GM21515 (cell line): ENCODE measurements around the gene KIAA0040.

Experiments used
- ATAC-seq: cut with Tn5 transposase; IDR thresholded peaks from one replicate; pipeline ENCODE4 v1.9.1; 2021; ENCODE audit not compliant: unreplicated experiment

The KIAA0040 gene

DNA sequence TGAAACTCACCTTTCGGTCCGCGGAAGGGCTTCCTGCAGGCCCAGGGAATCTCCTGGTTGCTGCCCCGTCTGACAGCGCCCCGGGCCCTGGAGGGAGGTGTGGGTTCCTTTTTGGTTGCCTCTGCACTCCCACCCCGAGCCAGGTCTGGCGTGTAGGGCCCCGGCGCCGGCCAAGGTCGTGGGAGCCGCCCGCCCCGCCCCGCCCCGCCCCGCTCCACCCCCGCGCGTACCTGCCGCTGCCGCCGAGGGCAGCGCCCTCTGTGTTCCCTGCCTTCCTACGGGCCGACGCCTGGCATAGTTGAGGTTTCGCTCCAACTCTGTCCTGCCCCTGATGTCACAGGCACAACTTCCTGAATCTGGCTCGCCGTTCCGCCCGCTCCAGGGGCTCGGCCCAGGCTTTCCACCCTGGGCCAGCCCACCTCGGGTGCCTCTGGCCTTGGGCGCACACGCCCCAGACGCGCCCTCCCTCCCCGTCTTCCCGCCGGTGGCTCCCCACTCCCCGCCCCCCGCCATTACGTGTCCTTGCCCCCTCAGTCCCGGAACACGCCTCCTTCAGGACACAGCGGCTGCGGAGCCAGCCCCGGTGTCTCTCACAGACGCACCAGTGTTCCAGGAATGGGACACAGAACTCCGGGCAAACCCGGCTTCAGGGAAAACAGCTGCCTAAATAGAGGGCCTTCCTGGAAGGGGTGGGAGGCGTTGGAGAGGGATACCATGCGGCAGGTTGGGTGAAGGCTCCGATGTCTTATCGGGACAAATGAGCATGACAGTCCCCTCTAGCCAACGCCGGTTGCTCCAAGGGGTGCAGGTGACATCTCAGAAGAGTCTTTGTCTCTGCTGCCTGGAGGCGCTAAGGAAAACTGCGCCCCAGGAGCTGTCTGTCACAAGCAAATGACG, at the start of gene KIAA0040:
Gene KIAA0040 (minus strand): TSS at position 147 of the 897 bp plus-strand sequence. CDS start 31,763 bp downstream, outside the sequence.
- ATAC-seq = peak; percentile 56

DNA sequence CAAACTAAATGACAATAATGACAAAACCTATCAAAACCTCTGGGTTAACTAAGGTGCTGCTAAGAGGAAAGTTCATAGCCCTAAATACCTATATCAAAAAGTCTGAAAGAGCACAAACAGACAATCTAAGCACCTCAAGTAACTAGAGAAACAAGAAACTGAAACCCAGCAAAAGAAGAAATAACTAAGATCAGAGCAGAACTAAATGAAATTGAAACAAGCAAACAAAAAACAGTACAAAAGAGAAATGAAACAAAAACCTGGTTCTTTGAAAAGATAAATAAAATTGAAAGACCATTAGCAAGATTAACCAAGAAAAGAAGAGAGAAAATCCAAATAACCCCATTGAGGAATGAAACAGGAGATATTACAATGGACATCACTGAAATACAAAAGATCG, 44.8 kb upstream of the KIAA0040 start:
- no peak for ATAC-seq

DNA sequence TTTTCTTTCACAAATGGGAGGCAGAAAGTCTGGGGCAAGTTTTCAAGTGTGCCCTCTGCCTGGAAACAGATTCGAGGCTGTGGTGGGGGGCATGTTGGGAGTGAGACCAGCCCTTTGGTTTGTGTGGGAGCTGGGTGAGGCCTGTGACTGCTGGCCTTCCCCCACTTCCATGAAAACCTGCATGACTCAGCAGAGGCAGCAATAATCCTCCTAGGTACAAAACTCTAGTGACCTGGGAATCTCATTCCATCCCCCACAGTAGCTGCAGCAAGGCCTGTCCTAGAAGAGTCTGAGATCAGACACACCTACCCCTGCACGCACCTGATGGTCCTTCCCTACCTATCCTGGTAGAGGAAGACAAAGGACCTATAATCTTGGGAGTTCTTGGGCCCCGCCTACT, 42.1 kb upstream of the KIAA0040 start:
- no peak for ATAC-seq

DNA sequence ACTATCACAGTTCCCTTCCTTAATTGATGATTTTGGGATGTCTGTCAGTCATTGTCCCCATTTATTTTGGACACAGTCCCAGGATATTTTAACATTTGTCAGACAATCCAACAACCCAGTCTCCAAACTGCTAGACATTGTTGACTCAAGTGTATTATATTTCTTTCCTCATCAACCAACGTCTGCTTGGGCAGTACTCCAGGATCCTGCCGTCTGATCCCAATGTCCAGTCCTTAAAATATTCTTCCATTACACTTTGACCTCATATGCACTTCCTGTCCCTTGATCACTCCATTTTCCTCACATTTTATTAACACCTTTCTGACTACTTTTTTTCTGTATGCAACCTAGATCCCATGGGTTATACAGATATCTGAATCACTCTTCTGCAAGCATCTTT, 39.8 kb upstream of the KIAA0040 start:
- ATAC-seq = no peak

DNA sequence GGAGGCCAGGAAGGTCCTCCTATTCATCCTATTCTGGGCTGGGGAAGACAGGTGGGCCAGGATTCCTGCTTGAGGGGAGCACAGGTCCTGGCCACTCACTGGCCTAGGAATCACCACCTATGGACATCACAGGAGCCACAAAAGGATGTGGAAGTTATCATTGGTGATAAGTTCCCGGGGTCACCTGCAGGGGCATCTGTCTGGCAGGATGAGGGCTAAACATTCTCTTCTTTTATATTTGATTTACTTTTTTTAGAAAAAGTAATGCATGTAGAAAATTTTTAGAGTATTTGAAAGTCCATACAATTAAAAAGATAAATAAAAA, 33.2 kb upstream of the KIAA0040 start:
- ATAC-seq = peak; percentile 28

DNA sequence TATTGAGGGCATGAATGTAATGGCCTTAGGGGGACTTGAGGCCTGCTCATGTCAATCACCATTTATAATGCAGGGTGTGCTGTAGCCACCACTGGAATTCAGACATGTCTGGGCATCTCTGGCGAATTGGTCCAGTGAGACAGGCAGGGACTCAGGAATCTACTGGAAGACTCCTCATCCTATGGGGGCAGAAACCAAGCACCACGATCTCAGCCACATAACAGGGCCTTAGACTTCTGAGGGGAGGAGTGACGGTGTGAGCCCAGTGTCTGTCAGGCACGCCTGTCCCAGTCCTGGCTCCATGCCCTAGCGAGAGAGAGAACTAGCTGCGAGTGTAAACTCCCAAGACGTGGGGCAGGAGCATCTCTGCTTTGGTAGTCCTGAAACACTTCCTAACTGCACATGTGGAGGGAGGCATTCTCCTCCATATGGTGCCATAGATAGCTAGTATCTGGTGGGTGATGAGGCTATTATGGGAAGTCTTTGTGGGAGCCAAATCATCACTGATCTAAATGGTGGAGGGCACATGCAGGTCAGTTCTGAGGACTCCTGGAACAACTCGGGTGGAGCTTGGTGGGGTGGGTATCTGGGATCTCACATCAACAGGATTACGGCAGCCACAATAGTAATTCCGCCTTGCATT, 29.8 kb upstream of the KIAA0040 start:
- ATAC-seq = no peak

DNA sequence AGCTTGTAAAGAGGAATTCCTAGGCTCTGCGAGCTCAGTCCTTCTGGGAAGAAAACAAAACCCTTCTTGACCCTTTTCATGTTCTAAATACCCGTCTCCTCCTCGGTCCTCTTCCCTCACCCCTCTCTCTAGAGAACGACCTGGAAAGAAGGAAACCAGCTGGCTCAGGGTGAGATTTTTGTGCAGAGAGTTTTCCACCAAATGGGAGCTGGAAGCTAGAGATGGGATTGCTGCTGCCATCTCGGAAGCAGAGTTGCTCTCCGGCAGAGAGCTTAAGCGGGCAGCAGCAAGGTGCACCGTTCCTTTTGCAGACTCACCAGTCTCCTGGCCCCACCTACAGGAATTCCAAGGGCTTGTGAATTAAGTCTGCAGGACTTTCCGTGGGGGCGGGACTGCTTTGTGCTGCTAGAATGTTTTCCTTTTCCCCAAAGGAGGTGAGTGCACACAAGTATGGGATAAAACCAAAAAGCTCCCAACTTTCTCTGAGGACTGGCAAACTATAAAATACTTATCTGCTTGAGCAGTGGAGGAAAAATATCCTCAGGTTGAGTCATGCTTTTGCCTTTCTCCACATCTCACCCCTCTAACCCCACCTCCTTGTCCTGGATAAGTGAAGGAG, 29.1 kb upstream of the KIAA0040 start:
- no peak for ATAC-seq

DNA sequence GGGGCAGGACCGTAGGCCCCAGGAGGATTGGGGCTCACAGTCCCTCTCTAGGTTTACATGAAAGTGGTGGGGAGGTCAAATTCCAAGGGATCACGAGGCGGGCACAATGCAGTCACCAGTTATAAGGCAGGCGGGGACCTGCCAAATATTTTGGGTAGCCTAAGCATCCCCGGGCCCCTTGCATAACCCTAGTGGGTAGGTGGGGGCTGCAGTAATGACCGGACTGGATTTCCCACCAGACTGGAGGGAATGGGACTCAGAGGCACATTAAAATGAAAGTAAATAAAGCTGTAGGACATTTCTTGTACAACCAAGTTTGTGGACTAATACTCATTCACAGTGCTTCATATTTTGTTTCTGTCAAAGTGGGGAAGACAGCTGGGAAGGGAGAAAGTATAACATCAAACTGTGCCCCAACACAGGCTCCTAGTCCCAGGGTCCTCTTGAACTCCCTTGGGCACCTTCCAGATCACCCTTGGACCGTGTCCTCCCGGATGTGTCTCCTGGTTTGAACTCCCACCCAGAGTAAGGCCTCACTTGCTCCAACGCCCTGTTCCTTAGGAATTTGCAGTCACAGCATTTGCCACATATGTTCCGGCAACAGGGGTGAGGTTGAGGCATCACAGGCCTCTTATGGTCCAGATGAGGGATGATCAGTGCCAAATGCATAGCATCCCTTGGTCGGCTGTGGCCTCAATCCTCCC, 28.4 kb upstream of the KIAA0040 start:
- no peak for ATAC-seq

DNA sequence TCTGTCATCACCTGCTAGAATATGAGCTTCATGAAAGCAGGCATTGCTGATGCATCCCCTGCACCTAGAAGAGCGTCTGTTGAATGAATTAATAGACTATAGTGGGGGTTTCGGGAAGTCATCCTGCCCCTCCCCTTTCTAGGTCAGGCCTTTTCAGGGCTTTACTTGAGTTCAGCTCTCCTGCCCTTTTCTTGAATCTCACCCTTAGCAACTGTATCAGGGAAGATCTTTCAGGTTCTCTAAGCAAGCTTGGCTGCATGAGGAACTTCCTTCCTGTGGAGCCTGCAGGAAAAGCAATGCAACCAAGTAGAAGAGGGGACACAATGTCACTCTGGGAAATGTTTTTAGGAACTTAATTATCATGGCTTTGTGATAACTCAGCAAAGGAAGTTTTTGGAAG, 27.2 kb upstream of the KIAA0040 start:
- no peak for ATAC-seq

DNA sequence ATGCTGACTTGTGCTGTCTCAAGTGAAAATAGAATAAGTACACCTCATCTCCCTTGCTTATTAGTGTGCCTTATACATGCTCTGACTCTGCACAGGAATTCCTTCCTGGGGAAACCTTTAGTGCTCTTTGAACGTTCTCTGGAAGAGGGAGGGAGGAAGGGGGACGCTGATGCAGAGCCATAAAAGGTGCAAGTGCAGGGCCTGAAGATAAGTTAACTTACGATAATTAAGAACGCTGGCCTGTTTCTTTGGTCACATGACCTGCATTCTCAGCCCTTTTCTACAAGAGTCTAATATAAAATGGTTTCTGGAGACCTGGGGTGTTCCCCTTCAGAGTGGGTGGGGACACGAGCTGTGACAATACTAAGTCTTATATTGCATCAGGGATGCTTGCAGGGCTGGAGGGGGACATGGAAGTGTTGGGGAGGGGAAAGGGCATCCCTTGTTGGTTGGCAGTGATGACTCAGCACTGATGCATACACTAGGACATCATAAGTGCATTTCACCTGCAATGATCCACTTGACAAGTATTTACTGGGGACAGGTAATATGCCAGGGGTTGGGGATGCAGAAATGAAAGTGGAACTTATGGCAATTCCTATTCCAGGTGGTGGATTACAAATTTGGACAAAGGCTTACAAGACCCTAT, 26.3 kb upstream of the KIAA0040 start:
- no peak for ATAC-seq

DNA sequence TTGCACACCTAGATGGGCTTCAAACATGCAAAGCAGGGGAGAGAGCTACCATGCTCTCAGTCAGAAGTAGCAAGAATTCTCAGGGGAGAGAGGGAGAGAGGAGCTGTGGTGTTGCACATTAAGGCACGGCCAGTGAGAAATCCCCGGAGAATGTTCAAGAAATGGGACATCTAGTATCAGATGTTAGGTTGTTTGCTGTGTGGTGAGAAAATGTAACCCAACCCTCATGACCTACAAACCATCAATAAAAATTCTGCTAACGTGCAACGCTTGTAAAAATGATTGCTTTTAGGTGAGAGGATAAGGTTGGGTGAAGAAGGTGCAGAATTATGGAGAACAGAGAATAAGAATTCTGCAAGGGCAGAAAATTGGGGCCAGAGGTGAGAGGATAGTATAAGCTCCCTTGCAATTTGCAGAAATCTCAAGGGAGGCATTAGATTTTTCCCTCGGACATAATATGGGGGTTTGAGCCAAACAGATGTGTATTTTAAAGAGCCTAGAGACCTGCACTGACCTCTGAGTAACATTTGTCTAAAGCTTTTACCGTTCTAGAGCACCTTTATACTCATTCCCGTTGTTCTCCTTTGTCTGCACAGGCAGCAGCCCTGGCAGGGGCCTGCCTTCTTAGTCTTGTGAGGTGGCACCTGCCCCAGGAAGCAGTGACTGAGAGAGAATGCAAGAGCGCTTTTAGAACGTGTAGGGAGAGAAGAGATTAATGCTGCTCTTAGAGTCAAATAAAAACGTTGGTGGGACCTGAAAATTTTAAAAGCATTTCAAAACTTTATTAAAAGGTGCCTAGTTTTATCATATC, 25.4 kb upstream of the KIAA0040 start:
- no peak for ATAC-seq

DNA sequence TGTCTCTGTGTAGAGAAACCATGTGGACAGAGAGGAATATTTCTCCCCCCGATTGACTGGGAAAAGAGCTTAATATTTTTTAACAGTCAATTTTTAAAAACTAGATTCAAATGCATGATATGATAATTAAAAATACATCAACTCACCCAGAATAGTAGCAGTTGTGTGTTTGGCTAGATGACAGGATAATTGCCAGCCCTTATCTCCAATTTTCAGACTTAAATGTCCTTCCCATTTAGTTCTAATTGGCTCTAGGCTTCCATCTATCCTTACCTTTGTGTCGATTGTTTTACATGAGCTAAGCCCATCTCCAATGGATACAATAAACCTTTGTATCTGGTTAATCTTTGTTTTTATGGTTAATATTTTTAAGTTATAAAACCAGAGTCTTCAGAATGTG, 23.9 kb upstream of the KIAA0040 start:
- no peak for ATAC-seq

DNA sequence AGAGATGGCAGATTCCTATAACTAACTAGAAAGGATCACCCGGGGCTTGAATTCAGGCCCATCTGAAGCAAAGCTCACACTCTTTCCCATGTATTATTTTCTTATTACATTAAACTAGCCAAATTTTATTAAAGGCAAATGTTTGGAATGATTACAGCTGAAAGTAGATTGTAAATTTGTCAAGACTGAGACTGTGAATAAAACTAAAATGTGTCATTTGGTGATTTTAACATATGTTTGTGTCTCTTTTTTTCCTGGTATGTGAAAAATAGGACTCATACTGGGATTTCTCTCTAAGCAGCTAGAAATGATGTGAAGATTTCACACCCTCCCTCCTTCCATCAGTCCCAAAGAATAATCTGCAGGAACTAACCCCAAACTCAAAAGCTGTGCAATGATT, 19.1 kb upstream of the KIAA0040 start:
- no peak for ATAC-seq

DNA sequence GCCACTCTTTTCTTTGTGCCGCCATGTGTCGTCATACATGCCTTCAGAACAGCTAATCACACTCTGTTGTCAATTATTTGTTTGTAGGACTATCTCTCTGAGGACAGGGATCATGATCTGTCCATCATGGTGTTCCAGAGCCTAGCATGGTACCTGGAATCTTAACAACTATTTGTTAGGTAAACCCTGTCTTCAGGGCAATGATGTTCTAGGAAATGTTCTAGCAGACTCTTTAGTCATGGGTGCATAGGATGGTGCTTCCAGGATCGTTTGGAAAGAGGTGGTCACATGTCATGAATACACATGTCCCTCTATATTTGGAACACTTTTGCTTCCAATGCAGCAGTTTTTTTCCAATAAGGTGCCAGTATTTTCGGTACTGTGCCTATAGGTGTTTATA, 18.2 kb upstream of the KIAA0040 start:
- no peak for ATAC-seq

DNA sequence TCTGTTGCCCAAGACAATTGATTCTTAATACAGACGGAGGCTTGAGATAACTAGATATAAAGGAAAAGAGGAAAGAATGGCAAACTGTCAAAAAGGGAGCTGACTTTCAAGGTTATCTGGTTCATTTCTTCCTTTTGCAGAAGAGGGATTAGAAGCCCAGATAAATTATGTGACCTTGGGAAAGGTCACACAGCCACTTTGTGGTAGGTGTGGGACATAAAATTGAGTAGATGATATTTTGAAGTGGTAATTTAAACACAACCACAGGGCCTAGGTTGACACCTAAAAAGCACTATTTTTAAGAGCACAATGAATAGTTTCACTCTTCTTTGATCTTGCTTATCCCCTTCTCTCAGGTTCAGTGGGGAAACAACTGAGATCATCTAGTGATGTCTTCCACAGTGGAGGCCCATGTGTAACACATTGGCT, 16.9 kb upstream of the KIAA0040 start:
- ATAC-seq = no peak

DNA sequence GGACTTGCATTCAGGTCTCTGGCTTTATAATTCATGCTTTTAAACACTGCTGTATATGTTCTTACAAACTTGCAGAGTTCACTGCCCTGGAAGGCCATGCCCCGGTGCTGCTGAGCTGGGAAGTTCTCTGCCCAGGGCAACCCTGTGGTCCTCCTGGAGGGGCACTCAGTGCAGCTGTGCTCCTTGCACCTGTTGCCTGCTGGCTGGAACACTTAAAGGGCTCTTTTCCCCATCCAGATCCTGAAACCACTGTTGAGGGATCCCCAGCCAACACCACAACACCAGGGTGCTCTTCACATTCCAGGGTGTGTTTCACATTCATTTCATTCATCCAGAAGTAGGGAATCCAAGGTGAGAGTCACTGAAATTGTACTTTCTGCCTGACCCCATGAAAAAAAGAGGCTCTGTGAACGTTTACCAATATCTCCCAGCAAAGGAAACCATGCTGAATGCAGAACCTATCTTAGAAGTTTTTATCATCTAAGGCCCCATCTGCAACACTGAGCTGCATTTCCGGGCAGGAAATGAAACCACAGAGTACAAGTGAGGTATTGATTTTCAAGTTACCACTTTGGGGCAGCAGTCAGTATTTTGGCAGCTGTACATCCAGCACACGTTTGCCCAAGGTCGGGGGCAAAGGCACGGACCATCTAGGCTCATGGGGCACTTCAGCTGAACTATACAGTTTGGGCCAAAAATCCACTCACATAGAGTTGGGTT, 16.4 kb upstream of the KIAA0040 start:
- peak; percentile 79 for ATAC-seq

DNA sequence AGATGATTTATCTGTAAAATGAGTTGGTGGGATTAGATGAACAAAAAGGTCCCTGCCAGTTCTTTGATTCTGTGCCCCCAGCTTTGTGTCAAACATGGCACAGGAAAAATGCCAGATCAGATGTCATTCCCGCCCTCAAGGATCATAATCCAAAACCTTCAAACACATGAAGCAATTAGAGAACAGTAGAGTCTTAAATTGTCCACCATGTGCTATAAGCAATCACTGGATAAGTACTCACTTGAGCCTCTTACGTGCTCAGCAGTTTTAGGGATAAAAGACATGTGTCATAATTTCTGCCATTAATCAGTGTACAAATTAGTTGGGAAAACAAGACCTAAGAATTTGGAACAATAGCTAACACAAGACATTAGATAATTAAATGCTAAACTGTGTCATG, 15.4 kb upstream of the KIAA0040 start:
- ATAC-seq = no peak

DNA sequence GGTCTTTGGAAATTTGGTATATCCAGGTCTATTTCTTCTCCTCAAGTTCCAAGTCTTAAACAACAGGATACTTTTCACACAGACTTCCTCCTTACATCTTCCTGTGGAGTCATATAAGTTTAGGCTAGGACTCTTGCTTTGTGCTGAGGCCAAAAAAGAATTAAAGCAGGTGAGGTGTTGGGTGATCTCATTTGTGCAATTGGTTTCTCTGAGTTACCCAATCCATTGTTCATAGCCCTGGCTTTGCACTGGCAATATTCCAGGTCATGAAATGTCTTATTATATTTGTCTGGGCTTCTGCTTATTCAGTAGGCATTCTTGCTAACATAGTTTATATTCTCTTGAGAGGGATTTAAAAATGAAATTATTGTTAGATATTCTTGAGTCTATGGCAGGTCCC, 14.1 kb upstream of the KIAA0040 start:
- no peak for ATAC-seq

DNA sequence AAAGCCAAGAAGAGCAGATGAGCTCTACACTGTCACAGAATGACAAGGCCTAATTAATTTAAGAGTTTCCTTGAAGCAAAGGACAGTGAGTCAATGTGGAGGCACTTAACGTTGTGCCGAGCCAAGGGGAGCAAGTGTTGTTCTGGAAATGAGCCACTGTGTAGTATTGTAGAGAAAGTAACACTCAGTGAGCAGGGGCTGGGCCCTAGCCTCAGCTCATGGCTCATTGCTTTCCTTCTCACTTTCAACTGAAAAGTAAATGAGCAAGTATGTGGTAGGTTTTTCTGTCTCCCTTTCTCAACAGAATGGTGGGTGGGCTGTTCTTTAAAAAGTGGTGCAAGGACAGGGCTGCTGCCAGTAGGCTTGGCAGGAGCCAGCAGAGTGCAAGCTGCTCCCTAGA, 11.8 kb upstream of the KIAA0040 start:
- peak; percentile 82 for ATAC-seq
